ENCODE measurements around the gene GALNT7. TPM values are rescaled to one million over a fixed set of nuclear protein-coding genes. Genes with fewer than 3 reads are reported as not detected.
A peak's percentile ranks its signal among the peaks of the same experiment; 100 is the strongest.

The GALNT7 gene
- total RNA-seq, 4 donors from 2014 or later: 15.6 to 38.2 (median 23.8) TPM

- intact Hi-C loops (cut with DNase I): no loop called here
- 90 to 92% methylated on average over 2 of the region's 2 CpGs for WGBS, 2 donors
Measured at GRCh38 chr4:173213296-173213695, 44.7 kb downstream of the GALNT7 start.

GRCh38 chr4:173214231-173214630, 45.6 kb downstream of the GALNT7 start:
- Histone ChIP-seq H3K4me3 (replicated peaks in 1 of 3) (no peak overlapping the region), H3K27me3 (no peaks in the 10 kb centered on the region), H3K9me3 (no peaks in the 10 kb centered on the region), H3K36me3 (no peaks in the 10 kb centered on the region), H3K4me1 (peaks cover 6 to 25% of the 10 kb centered on the region in 2 donors), H3K27ac (no peak overlapping the region)
- WGBS, 2 donors: 41 to 56% methylated on average over 1 of the region's 1 CpG
- no peak for TF ChIP-seq CTCF (IDR thresholded peaks at IDR 0.05)
- TF ChIP-seq POLR2A (IDR thresholded peaks at IDR 0.05): no peak
- intact Hi-C loops (cut with DNase I): no loop called here
- no peak for DNase-seq

More at GRCh38 chr4:173213296-173213695, 44.7 kb downstream of the GALNT7 start:
- peaks cover 6 to 20% of the 10 kb centered on the region in 2 donors for H3K4me1 ChIP-seq
- H3K36me3 ChIP-seq: no peaks in the 10 kb centered on the region
- no peak for DNase-seq
- H3K4me3 ChIP-seq (replicated peaks in 1 of 3): no peak overlapping the region
- no peaks in the 10 kb centered on the region for H3K9me3 ChIP-seq
- H3K27ac ChIP-seq: no peak overlapping the region
- H3K27me3 ChIP-seq: no peaks in the 10 kb centered on the region
- TF ChIP-seq POLR2A (IDR thresholded peaks at IDR 0.05): no peak
- no peak for TF ChIP-seq CTCF (IDR thresholded peaks at IDR 0.05)

GRCh38 chr4:173214661-173215060, 46.0 kb downstream of the GALNT7 start:
- WGBS, 2 donors: 13 to 23% methylated on average over 2 of the region's 2 CpGs
- TF ChIP-seq CTCF (IDR thresholded peaks at IDR 0.05): no peak
- TF ChIP-seq POLR2A (IDR thresholded peaks at IDR 0.05): no peak
- Histone ChIP-seq H3K27ac (no peak overlapping the region), H3K9me3 (no peaks in the 10 kb centered on the region), H3K4me1 (peaks cover 6 to 24% of the 10 kb centered on the region in 2 donors), H3K4me3 (replicated peaks in 1 of 3) (no peak overlapping the region), H3K36me3 (no peaks in the 10 kb centered on the region), H3K27me3 (no peaks in the 10 kb centered on the region)
- intact Hi-C loops (cut with DNase I): no loop called here
- peak; percentile 82 to 85 for DNase-seq

- Histone ChIP-seq H3K4me1 (peaks cover 6 to 16% of the 10 kb centered on the region in 2 donors), H3K27ac (no peak overlapping the region), H3K4me3 (replicated peaks in 1 of 3) (no peak overlapping the region), H3K9me3 (no peaks in the 10 kb centered on the region), H3K36me3 (no peaks in the 10 kb centered on the region), H3K27me3 (no peaks in the 10 kb centered on the region)
- 100% methylated on average over 1 of the region's 1 CpG for WGBS, 2 donors
- no peak for DNase-seq
- intact Hi-C loops (cut with DNase I): no loop called here
- TF ChIP-seq POLR2A (IDR thresholded peaks at IDR 0.05) (no peak), CTCF (IDR thresholded peaks at IDR 0.05) (no peak)
Measured at GRCh38 chr4:173217075-173217474, 48.5 kb downstream of the GALNT7 start.

GRCh38 chr4:173217727-173218126, 49.1 kb downstream of the GALNT7 start:
- no peak for TF ChIP-seq CTCF (IDR thresholded peaks at IDR 0.05)
- no peak for TF ChIP-seq POLR2A (IDR thresholded peaks at IDR 0.05)
- H3K4me1 ChIP-seq: peaks cover 6 to 16% of the 10 kb centered on the region in 2 donors
- intact Hi-C loops (cut with DNase I): no loop called here
- H3K9me3 ChIP-seq: no peaks in the 10 kb centered on the region
- no peak for DNase-seq
- H3K27me3 ChIP-seq: no peaks in the 10 kb centered on the region
- H3K4me3 ChIP-seq (replicated peaks in 1 of 3): no peak overlapping the region
- 93 to 96% methylated on average over 2 of the region's 2 CpGs for WGBS, 2 donors
- no peaks in the 10 kb centered on the region for H3K36me3 ChIP-seq
- H3K27ac ChIP-seq: no peak overlapping the region
